HFF-Myc (cell line): Measurements from ENCODE around the gene DYSF.

ENCODE experiments used
- DNase-seq: peaks from one replicate; pipeline ENCODE4 v3.0.0-alpha.2; 2011; ENCODE audit warnings: low read depth; ENCODE audit errors: extremely low read depth
- H3K4me3 ChIP-seq: replicated peaks from 2 replicates; pipeline ENCODE4 v1.5.1; 2011; ENCODE audit warnings: low read depth, mild to moderate bottlenecking, control low read depth, low read length
- CTCF ChIP-seq: IDR thresholded peaks from 2 replicates; pipeline ENCODE4 v1.5.1; 2012; ENCODE audit warnings: mild to moderate bottlenecking, low read depth, low read length, control low read depth; ENCODE audit errors: missing control alignments

DYSF gene

DNA sequence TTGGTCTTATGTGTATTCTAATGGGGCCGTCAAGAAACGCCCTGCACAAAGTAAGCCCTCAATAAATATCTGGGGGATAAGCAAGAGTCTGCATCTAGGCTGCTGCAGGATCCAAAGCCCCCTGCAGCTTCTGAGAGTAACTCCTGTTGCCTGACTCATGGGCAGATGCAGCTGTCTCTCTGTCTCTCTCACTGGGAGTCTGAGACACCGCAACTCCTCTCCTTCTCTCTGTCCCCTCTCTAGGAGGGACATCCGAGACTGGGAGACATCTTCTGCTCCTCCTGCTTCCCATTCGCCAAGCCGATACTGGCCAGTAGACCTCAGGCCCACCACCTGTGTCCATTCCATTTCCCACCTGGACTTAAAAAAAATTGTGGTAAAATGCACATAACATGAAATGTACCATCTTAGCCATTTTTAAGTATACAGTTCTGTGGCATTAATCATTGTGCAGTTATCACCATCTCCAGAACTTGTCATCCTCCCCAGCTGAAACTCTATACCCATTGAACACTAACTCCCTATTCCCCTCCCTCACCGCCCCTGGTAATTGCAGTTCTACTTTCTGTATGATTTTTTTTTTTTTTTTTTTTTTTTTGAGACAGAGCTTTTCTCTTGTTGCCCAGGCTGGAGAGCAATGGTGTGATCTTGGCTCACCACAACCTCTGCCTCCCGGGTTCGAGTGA is 20.1 kb downstream of the DYSF start:
- no peak for DNase-seq
- no peak overlapping the region for H3K4me3 ChIP-seq
- TF ChIP-seq CTCF = no peak

GRCh38 chr2:71474116-71474743 is 20.9 kb downstream of the DYSF start:
- DNase-seq = no peak
- no peak for TF ChIP-seq CTCF
- no peak overlapping the region for H3K4me3 ChIP-seq

DNA sequence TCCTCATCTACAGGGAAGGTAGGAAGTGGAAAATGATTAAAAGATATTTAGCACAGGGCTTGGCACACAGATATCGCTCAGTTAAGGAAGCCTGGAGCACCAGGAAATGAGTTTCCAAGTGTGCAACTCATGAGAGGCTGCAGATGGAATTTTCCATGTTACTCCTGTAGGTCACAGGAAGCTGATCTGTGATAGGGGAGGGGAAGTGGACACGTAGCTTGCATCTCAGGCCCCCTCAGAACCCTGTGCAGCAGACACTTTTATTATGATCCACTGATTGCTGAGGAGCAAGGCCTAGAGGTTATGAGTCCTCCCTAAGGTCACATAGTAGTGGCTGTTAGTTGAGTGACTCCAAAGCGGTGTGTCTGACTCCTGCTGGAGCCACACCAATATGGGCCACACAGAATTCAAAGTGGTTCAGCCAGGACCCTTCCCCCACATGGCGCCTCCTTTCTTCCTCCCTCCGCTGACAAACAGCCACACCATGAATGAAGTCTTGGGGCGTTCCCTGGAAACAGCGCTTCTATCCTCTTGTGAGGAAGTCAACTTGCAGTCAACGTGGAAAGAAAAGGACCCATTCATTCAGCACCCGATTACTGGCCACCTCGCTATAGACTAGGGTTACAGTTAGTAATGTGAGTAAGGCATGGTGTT is 21.5 kb downstream of the DYSF start:
- no peak for TF ChIP-seq CTCF

DNA sequence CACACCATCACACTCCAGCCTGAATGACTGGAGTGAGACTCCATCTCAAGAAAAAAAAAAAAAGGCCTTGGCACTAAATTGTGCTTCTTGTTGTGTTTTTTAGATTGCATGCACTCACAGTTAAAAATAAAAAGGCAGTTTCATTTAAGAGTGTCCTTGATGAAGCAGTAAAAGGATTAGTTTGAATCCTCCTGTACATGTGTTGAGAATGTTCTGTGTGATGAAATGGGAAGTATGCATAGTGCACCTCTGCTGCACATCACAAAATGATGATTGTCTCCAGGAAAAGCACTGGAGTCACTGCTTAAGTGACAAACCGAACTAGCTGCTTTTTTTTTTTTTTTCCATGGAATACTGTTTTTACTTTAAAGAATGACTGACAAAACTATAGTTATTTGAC is 23.1 kb downstream of the DYSF start:
- H3K4me3 ChIP-seq = no peak overlapping the region
- TF ChIP-seq CTCF = no peak
- no peak for DNase-seq

More for the DNA sequence above, 21.5 kb downstream of the DYSF start:
- no peak for DNase-seq
- no peak overlapping the region for H3K4me3 ChIP-seq

DNA sequence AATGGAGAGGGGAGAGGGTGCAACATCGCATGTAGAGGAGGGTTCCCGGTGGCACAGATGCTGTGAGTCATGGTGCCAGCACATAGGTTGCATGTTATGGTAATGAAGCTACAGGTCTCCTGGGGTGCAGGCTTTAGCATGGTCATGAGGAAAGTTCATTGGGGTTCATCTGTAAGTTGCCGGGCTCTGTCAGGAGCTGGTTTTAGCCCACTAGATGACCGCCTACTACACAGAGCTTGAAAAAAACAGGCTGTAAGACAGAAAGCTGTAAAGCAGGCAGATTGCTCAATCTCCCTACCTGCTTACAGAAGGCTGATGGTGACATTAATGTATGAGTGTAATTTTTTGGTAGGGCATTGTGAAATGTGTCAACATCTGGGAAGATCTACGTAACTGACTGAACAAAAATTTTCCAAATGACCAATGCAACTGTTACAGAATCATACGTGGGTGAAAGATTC is 23.9 kb downstream of the DYSF start:
- TF ChIP-seq CTCF = no peak
- no peak overlapping the region for H3K4me3 ChIP-seq
- no peak for DNase-seq

DNA sequence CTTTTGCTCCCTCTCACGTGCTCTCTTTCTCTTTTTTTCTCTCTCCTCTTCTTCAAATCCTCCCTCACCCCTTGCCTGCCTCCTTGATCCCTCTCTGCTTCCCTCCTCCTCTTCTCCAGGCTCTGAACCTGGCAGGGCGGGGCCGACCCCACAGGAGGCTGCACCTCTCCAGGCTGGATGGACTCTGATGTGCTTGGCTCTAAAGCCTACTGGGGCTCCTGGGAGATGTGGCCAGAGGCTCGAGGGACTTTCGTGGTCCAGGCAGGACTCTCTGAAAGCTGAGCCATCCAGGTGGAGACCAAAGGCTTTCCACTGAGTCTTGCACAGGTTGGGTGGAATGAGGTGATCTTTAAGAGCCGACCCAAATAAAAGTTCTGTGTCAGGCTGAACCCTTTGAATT is 25.4 kb downstream of the DYSF start:
- DNase-seq = no peak
- no peak overlapping the region for H3K4me3 ChIP-seq
- no peak for TF ChIP-seq CTCF
